K562 (cell line): ENCODE measurements around the gene DPF1. TPM values are rescaled to one million over a fixed set of nuclear protein-coding genes. Genes with fewer than 3 reads are reported as not detected.

Experiments used
- ATAC-seq: fragments of 200-7000 bp; cut with Tn5 transposase; 3 replicates; pipeline ENCODE4 v1.9.1; 2020; ENCODE audit warnings: moderate library complexity
- BruUV-seq: library from RNA; stranded (reverse); fragments of 400-500 nt; replicated peaks from 2 replicates; lab custom pipeline; 2021; lab: Mats Ljungman, UMichigan
- CTCF ChIA-PET: fragments of 300-600 bp; formaldehyde crosslinking; extraction: SDS; loops from one replicate; lab custom pipeline; 2021; ENCODE audit warnings: low intra/inter-chr PET ratio; lab: Yijun Ruan, JAX
- POLR2A ChIA-PET: fragments of 300-600, 350-650 bp; sonication (Branson Sonifier 250); formaldehyde crosslinking; extraction: SDS; loops from one replicate; lab custom pipeline; 2021; ENCODE audit warnings: antibody characterized with exemption, inconsistent platforms; lab: Yijun Ruan, JAX
- DNase-seq, 4 experiments: peaks; one replicate each; pipeline versions ENCODE4 v3.0.0 to v3.0.0-alpha.2; 2011 to 2018; ENCODE audit warnings: low spot score in 3 of 4, mixed read lengths in 3 of 4; ENCODE audit errors: extremely low read depth in 1 of 4
- FAIRE-seq: peaks from 2 replicates; lab custom pipeline; 2011; peaks lifted over from hg19 to GRCh38; lab: Jason Lieb, UNC
- H2AFZ ChIP-seq: 2 replicates; pipeline ENCODE4 v1.6.0; 2011; ENCODE audit warnings: low read depth, low read length, control low read depth, inconsistent platforms
- H3K27ac ChIP-seq: fragments of 200-600 bp; 3 replicates; pipeline ENCODE4 v1.8.0; 2011; ENCODE audit warnings: low read depth, mild to moderate bottlenecking, control low read depth, inconsistent platforms, low read length, moderate library complexity, mixed read lengths; ENCODE audit errors: extremely low read depth
- H3K27me3 ChIP-seq, 2 experiments: fragments of 300-600 bp in 1 of 2; 2 replicates in 1 of 2; 3 replicates in 1 of 2; pipeline versions ENCODE4 v1.6.0 to v1.8.0; 2011; ENCODE audit warnings: inconsistent platforms in 2 of 2, low read length in 2 of 2, mild to moderate bottlenecking in 1 of 2, mixed read lengths in 1 of 2, moderate library complexity in 1 of 2; ENCODE audit not compliant: control insufficient read depth in 2 of 2, insufficient read depth in 2 of 2
- H3K36me3 ChIP-seq: fragments of 300-600 bp; 3 replicates; pipeline ENCODE4 v1.8.0; 2011; ENCODE audit warnings: mild to moderate bottlenecking, low read length, inconsistent platforms; ENCODE audit not compliant: control insufficient read depth, insufficient read depth
- H3K4me1 ChIP-seq, 2 experiments: fragments of 200-600 bp in 1 of 2; replicated peaks in 1 of 2; 2 replicates in 1 of 2; 3 replicates in 1 of 2; pipeline versions ENCODE4 v1.5.1 to v1.8.0; 2011; ENCODE audit warnings: inconsistent platforms in 2 of 2, low read length in 2 of 2, mild to moderate bottlenecking in 1 of 2, mixed read lengths in 1 of 2, moderate library complexity in 1 of 2; ENCODE audit not compliant: control insufficient read depth in 2 of 2, insufficient read depth in 2 of 2
- H3K4me2 ChIP-seq: 2 replicates; pipeline ENCODE4 v1.6.1; 2011; ENCODE audit warnings: low read length, control low read depth, inconsistent platforms, mixed read lengths; ENCODE audit not compliant: insufficient read depth
- H3K4me3 ChIP-seq: fragments of 200-600 bp; sonication (generic), shearing (Covaris generic); 2 replicates; pipeline ENCODE4 v1.5.1; 2016; ENCODE audit warnings: control low read depth, inconsistent platforms
- H3K79me2 ChIP-seq: fragments of 200-600 bp; 3 replicates; pipeline ENCODE4 v1.8.0; 2011; ENCODE audit warnings: low read length, inconsistent platforms; ENCODE audit not compliant: control insufficient read depth, insufficient read depth
- H3K9ac ChIP-seq, 2 experiments: 2 replicates each; pipeline versions ENCODE4 v1.6.0 to v1.6.1; 2011; ENCODE audit warnings: low read depth in 2 of 2, low read length in 2 of 2, control low read depth in 1 of 2, inconsistent platforms in 1 of 2, mild to moderate bottlenecking in 1 of 2, mixed read lengths in 1 of 2; ENCODE audit not compliant: insufficient read depth in 1 of 2
- H3K9me1 ChIP-seq: one replicate; pipeline ENCODE4 v1.6.0; 2011; ENCODE audit warnings: inconsistent platforms, mild to moderate bottlenecking, low read length, moderate library complexity; ENCODE audit not compliant: control insufficient read depth, insufficient read depth
- H3K9me3 ChIP-seq: replicated peaks from 2 replicates; pipeline ENCODE4 v1.5.1; 2011; ENCODE audit warnings: low read depth, low read length, inconsistent platforms; ENCODE audit not compliant: control insufficient read depth, insufficient read depth
- H4K20me1 ChIP-seq: replicated peaks from 2 replicates; pipeline ENCODE4 v1.6.1; 2011; ENCODE audit warnings: low read length, inconsistent platforms, mixed read lengths; ENCODE audit not compliant: control insufficient read depth, insufficient read depth
- BRD4 ChIP-seq: fragments of 200-600 bp; sonication (generic); IDR thresholded peaks from 2 replicates; pipeline ENCODE4 v1.6.1; 2017; ENCODE audit warnings: inconsistent platforms
- ETS1 ChIP-seq: conservative IDR thresholded peaks from 2 replicates; pipeline ENCODE4 v1.6.1; 2011; ENCODE audit warnings: low read depth, mild to moderate bottlenecking, low read length; ENCODE audit not compliant: control insufficient read depth
- ETV5 ChIP-seq: sonication (generic); formaldehyde crosslinking; IDR thresholded peaks from 2 replicates; pipeline ENCODE4 v1.4.0; 2020; ENCODE audit warnings: low read depth, mild to moderate bottlenecking, missing genetic modification reagents
- FOXA3 ChIP-seq, 2 experiments: fragments of 450-650 bp in 1 of 2; sonication (generic) in 1 of 2; formaldehyde crosslinking; IDR thresholded peaks in 1 of 2; conservative IDR thresholded peaks in 1 of 2; 2 replicates each; pipeline versions ENCODE4 v1.4.0 to v1.8.0; 2020 to 2022; ENCODE audit warnings: mild to moderate bottlenecking in 2 of 2, missing genetic modification reagents in 1 of 2
- FOXK2 ChIP-seq, 2 experiments: fragments of 450-650 bp; IDR thresholded peaks in 1 of 2; conservative IDR thresholded peaks in 1 of 2; 2 replicates each; pipeline ENCODE4 v1.6.1; 2016; ENCODE audit warnings: low read depth in 2 of 2, mild to moderate bottlenecking in 1 of 2
- HCFC1 ChIP-seq: IDR thresholded peaks from 2 replicates; pipeline ENCODE4 v1.6.1; 2012; ENCODE audit warnings: low read depth, low read length, improper control_type of control experiment
- HDGF ChIP-seq: fragments of 450-650 bp; IDR thresholded peaks from 2 replicates; pipeline ENCODE4 v1.6.1; 2016
- ILK ChIP-seq: fragments of 450-650 bp; IDR thresholded peaks from 2 replicates; pipeline ENCODE4 v1.6.1; 2016; ENCODE audit warnings: missing genetic modification characterization, low read depth, mild to moderate bottlenecking, missing compliant biosample characterization, moderate library complexity, borderline replicate concordance
- KDM5B ChIP-seq: fragments of 200-600 bp; sonication (generic); IDR thresholded peaks from 2 replicates; pipeline ENCODE4 v1.6.1; 2012; ENCODE audit warnings: low read depth, mild to moderate bottlenecking, moderate library complexity, low read length, control low read depth, inconsistent platforms; ENCODE audit not compliant: insufficient replicate concordance
- KLF13 ChIP-seq: fragments of 450-650 bp; IDR thresholded peaks from 2 replicates; pipeline ENCODE4 v1.6.1; 2016; ENCODE audit warnings: missing genetic modification characterization, low read depth, mild to moderate bottlenecking, missing compliant biosample characterization, moderate library complexity, borderline replicate concordance
- MEF2D ChIP-seq: conservative IDR thresholded peaks from 2 replicates; pipeline ENCODE4 v1.6.1; 2016; ENCODE audit warnings: low read depth, missing genetic modification characterization, missing compliant biosample characterization
- SAP30 ChIP-seq: fragments of 200-600 bp; sonication (generic); IDR thresholded peaks from 2 replicates; pipeline ENCODE4 v1.6.1; 2012; ENCODE audit warnings: borderline replicate concordance, low read depth, mild to moderate bottlenecking, moderate library complexity, low read length, control low read depth, inconsistent platforms; ENCODE audit not compliant: insufficient read depth, poor library complexity, severe bottlenecking
- SIN3B ChIP-seq: fragments of 450-650 bp; IDR thresholded peaks from 2 replicates; pipeline ENCODE4 v1.6.1; 2017; ENCODE audit warnings: low read depth, mild to moderate bottlenecking, moderate library complexity
- ZKSCAN3 ChIP-seq: fragments of 250-450 bp; sonication (Bioruptor Pico); IDR thresholded peaks from 2 replicates; pipeline ENCODE4 v1.4.0; 2020
- ZNF41 ChIP-seq: fragments of 250-450 bp; sonication (Bioruptor Pico); conservative IDR thresholded peaks from 2 replicates; pipeline ENCODE4 v1.4.0; 2020; ENCODE audit warnings: mild to moderate bottlenecking
- ZNF75A ChIP-seq: fragments of 450-650 bp; formaldehyde crosslinking; IDR thresholded peaks from 2 replicates; pipeline ENCODE4 v1.4.0; 2020; ENCODE audit warnings: mild to moderate bottlenecking
- WGBS: fragments of 100-300 bp; shearing (Covaris generic); methylation state at CpG from one replicate; pipeline ENCODE4 v1.1.6; 2016; ENCODE audit warnings: low coverage, mixed read lengths; ENCODE audit not compliant: insufficient coverage; ENCODE audit errors: missing lambda C conversion rate; 5-methylcytosine and 5-hydroxymethylcytosine counted together
- in situ Hi-C: fragments of 300-500 bp; cut with MboI; formaldehyde crosslinking; loops from 4 replicates; pipeline ENCODE4 v1.15.0; 2018; ENCODE audit warnings: inconsistent platforms, mixed read lengths
- intact Hi-C: fragments of 100-400 bp; cut with micrococcal nuclease; formaldehyde crosslinking; loops from 2 replicates; pipeline ENCODE4 v1.14.2; 2022
- polyA plus RNA-seq, 8 experiments: library from polyadenylated mRNA; depleted of rRNA in 4 of 8; stranded (reverse) in 5 of 8; unstranded in 3 of 8; fragments of >200 nt; fragmentation: Nextera tagmentation in 2 of 8; fragmentation: Illumina TruSeq in 1 of 8; extraction: Ambion mirVana in 2 of 8; extraction: Trizol in 1 of 8; gene quantifications; 2 replicates each; pipeline versions ENCODE4 v1.2.1 to v1.2.3, GENCODE V29; 2011 to 2014; ENCODE audit warnings: inconsistent platforms in 1 of 8, missing spikeins in 1 of 8
- total RNA-seq, 7 experiments: library from RNA; depleted of rRNA in 6 of 7; stranded (reverse); fragments of >200 nt in 6 of 7; fragmentation: Illumina TruSeq in 2 of 7; extraction: Trizol in 2 of 7; gene quantifications; 2 replicates each; pipeline versions ENCODE4 v1.2.1 to v1.2.3, GENCODE V29; 2011 to 2021; ENCODE audit warnings: low replicate concordance in 1 of 7
- TF ChIP-seq, protein P1 (sequence below): fragments of 450-650 bp; conservative IDR thresholded peaks from 2 replicates; pipeline ENCODE4 v1.6.1; 2016; ENCODE audit warnings: missing genetic modification characterization, low read depth, mild to moderate bottlenecking, missing compliant biosample characterization, moderate library complexity
- TF ChIP-seq, protein P2 (sequence below): sonication (generic); formaldehyde crosslinking; IDR thresholded peaks from 2 replicates; pipeline ENCODE4 v1.8.1; 2023; ENCODE audit warnings: mild to moderate bottlenecking, missing genetic modification reagents

DPF1 gene
- total and polyA plus RNA-seq, 9 of the 15 experiments (the other 6 are each of a cell fraction or from before 2014, with no cell fraction given) = 0.10 to 5.7 (median 3.1) TPM

DNA sequence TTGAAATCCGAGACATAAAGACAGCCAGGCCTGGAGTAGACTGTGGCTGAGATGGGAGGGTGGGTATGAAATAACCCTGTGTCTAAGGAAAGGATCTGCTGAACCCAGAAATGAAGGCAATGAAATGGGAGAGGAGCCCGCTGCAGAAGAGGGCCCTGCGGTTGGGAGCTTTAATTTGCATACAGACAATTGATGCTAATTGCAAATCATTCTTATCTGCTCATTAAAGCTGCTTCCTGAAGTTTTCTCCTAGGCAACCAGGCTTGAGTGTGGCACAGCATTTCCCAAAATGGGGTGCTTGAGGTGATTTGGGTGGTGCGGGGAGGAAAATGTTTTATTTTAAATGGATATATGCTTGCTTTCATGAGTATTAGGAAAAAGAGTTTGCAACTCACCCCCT, 55.4 kb downstream of the DPF1 start (continued):
- TF ChIP-seq FOXA3 (CRISPR knock-in tag; conservative IDR thresholded peaks at IDR 0.05 in 1 of 2, IDR thresholded peaks at IDR 0.05 in 1 of 2) = no peak

DNA sequence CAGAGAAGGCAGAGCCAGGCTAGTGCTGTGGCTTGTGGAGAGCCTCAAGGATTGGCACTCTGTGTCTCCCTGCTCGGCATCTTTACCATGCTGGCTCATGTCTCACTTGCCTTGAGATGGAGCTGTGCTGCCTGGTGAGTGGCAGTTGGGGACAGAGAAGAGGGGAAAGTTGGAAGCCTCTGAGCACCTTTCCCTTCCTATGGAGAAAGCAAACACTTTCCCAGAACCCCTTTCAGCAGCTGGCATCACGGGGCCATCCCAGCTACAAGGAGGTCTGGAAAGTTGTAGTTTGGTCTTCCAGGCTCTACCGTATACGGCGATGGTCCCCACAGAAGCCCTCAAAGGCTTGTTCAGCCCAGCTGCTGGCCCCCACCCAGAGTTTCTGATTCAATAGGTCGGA, 58.7 kb downstream of the DPF1 start:
- no peaks in the 10 kb centered on the region for H4K20me1 ChIP-seq
- DNase-seq (no peak), FAIRE-seq (no peak), ATAC-seq (no peak)
- H3K4me1 ChIP-seq = peaks cover 0 to 16% of the 10 kb centered on the region in 2 experiments; a peak in 2 of 5 replicates
- no peak overlapping the region for H3K4me2 ChIP-seq
- intact Hi-C loops = no loop called here
- no peaks in the 10 kb centered on the region for H3K27me3 ChIP-seq
- H3K4me3 ChIP-seq = no peak overlapping the region
- no peak overlapping the region for H3K27ac ChIP-seq
- no peaks in the 10 kb centered on the region for H3K36me3 ChIP-seq
- no peak overlapping the region for H2AFZ ChIP-seq
- CTCF ChIA-PET = no interaction called here
- in situ Hi-C loops = no loop called here
- POLR2A ChIA-PET = interaction anchor here (1.1 to 1.9 kb wide), 2 partner anchors 10 to 31 kb away, joined by 4 to 8 read pairs; no protein-coding TSS in a partner anchor
- no TSS peak for BruUV-seq
- 60% methylated on average over 6 of the region's 6 CpGs for WGBS
- H3K9me3 ChIP-seq = peaks cover 9% of the 10 kb centered on the region
- H3K9ac ChIP-seq = no peak overlapping the region
- no peaks in the 10 kb centered on the region for H3K79me2 ChIP-seq
- H3K9me1 ChIP-seq = no peaks in the 10 kb centered on the region
- TF ChIP-seq ZKSCAN3 (CRISPR knock-in tag) = no peak
- no peak for TF ChIP-seq BRD4
- TF ChIP-seq, protein P1, sequence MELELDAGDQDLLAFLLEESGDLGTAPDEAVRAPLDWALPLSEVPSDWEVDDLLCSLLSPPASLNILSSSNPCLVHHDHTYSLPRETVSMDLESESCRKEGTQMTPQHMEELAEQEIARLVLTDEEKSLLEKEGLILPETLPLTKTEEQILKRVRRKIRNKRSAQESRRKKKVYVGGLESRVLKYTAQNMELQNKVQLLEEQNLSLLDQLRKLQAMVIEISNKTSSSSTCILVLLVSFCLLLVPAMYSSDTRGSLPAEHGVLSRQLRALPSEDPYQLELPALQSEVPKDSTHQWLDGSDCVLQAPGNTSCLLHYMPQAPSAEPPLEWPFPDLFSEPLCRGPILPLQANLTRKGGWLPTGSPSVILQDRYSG (tag) = no peak
- no peak for TF ChIP-seq MEF2D (tag)
- TF ChIP-seq SAP30 = no peak
- no peak for TF ChIP-seq KLF13
- no peak for TF ChIP-seq ZNF41 (CRISPR knock-in tag)
- TF ChIP-seq SIN3B = no peak
- TF ChIP-seq ETV5 (CRISPR knock-in tag) = no peak
- TF ChIP-seq, protein P2, sequence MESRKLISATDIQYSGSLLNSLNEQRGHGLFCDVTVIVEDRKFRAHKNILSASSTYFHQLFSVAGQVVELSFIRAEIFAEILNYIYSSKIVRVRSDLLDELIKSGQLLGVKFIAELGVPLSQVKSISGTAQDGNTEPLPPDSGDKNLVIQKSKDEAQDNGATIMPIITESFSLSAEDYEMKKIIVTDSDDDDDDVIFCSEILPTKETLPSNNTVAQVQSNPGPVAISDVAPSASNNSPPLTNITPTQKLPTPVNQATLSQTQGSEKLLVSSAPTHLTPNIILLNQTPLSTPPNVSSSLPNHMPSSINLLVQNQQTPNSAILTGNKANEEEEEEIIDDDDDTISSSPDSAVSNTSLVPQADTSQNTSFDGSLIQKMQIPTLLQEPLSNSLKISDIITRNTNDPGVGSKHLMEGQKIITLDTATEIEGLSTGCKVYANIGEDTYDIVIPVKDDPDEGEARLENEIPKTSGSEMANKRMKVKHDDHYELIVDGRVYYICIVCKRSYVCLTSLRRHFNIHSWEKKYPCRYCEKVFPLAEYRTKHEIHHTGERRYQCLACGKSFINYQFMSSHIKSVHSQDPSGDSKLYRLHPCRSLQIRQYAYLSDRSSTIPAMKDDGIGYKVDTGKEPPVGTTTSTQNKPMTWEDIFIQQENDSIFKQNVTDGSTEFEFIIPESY (CRISPR knock-in tag) = no peak
- no peak for TF ChIP-seq KDM5B
- no peak for TF ChIP-seq ILK (tag)
- no peak for TF ChIP-seq ETS1
- no peak for TF ChIP-seq ZNF75A
- no peak for TF ChIP-seq HDGF
- TF ChIP-seq HCFC1 = no peak
- TF ChIP-seq FOXK2 (conservative IDR thresholded peaks at IDR 0.05 in 1 of 2, IDR thresholded peaks at IDR 0.05 in 1 of 2; ENCODE audit: low read depth in 2 of 2) = no peak
